Hepatocyte (in vitro differentiated cells): ENCODE data around the gene PEX13. TPM values are rescaled to one million over a fixed set of nuclear protein-coding genes. Genes with fewer than 3 reads are reported as not detected.
A peak's percentile ranks its signal among the peaks of the same experiment; 100 is the strongest.

Experiments used
- DNase-seq: peaks from one replicate; pipeline ENCODE4 v3.0.0-alpha.2; 2016; ENCODE audit warnings: low spot score
- H2AFZ ChIP-seq: fragments of 200-600 bp; sonication (generic); 2 replicates; pipeline ENCODE4 v1.6.0; 2016; ENCODE audit warnings: antibody characterized with exemption, mild to moderate bottlenecking
- H3K27ac ChIP-seq: fragments of 200-600 bp; sonication (generic); 2 replicates; pipeline ENCODE4 v1.5.1; 2016; ENCODE audit warnings: mild to moderate bottlenecking
- H3K27me3 ChIP-seq: fragments of 200-600 bp; sonication (generic); 2 replicates; pipeline ENCODE4 v1.6.1; 2016
- H3K36me3 ChIP-seq: fragments of 200-600 bp; sonication (generic); replicated peaks from 2 replicates; pipeline ENCODE4 v1.5.1; 2016; ENCODE audit warnings: low read depth; ENCODE audit not compliant: insufficient read depth
- H3K4me1 ChIP-seq: fragments of 200-600 bp; sonication (generic); 2 replicates; pipeline ENCODE4 v1.5.1; 2016; ENCODE audit warnings: mild to moderate bottlenecking, moderate library complexity; ENCODE audit not compliant: insufficient read depth
- H3K4me2 ChIP-seq: fragments of 200-600 bp; sonication (generic); 2 replicates; pipeline ENCODE4 v1.6.0; 2016
- H3K4me3 ChIP-seq: fragments of 200-600 bp; sonication (generic); 2 replicates; pipeline ENCODE4 v1.5.1; 2016; ENCODE audit warnings: mild to moderate bottlenecking
- H3K79me2 ChIP-seq: fragments of 200-600 bp; sonication (generic); 2 replicates; pipeline ENCODE4 v1.6.0; 2017; ENCODE audit warnings: mild to moderate bottlenecking
- H3K9me2 ChIP-seq: fragments of 200-600 bp; sonication (generic); replicated peaks from 2 replicates; pipeline ENCODE4 v1.6.0; 2017; ENCODE audit warnings: mild to moderate bottlenecking; ENCODE audit not compliant: insufficient read depth
- H3K9me3 ChIP-seq: fragments of 200-600 bp; sonication (generic); 2 replicates; pipeline ENCODE4 v1.5.1; 2016; ENCODE audit warnings: low read depth, mild to moderate bottlenecking
- H4K20me1 ChIP-seq: fragments of 200-600 bp; sonication (generic); 2 replicates; pipeline ENCODE4 v1.6.0; 2016; ENCODE audit warnings: mild to moderate bottlenecking; ENCODE audit not compliant: insufficient read depth, poor library complexity, severe bottlenecking
- EZH2 ChIP-seq: fragments of 200-600 bp; sonication (generic); IDR thresholded peaks from 2 replicates; pipeline ENCODE4 v1.6.1; 2016; ENCODE audit warnings: antibody characterized with exemption, mild to moderate bottlenecking, borderline replicate concordance
- EZH2phosphoT487 ChIP-seq: fragments of 200-600 bp; sonication (generic); IDR thresholded peaks from one replicate; pipeline ENCODE4 v1.6.1; 2018; ENCODE audit warnings: antibody characterized with exemption, mild to moderate bottlenecking, low read depth, moderate library complexity; ENCODE audit not compliant: unreplicated experiment, severe bottlenecking
- WGBS: methylation state at CpG from one replicate; pipeline ENCODE4 v1.1.6; 2016; ENCODE audit warnings: low lambda C conversion rate; ENCODE audit errors: missing lambda C conversion rate; 5-methylcytosine and 5-hydroxymethylcytosine counted together
- polyA plus RNA-seq: library from polyadenylated mRNA; unstranded; fragments of >200 nt; fragmentation: Nextera tagmentation; extraction: Ambion mirVana; gene quantifications from 2 replicates; pipeline ENCODE4 v1.2.1, GENCODE V29; 2016
- total RNA-seq: library from RNA; depleted of rRNA; stranded (reverse); fragments of >200 nt; gene quantifications from 2 replicates; pipeline ENCODE4 v1.2.3, GENCODE V29; 2014
- TF ChIP-seq, protein P1 (sequence below): fragments of 200-600 bp; sonication (generic); IDR thresholded peaks from 2 replicates; pipeline ENCODE4 v1.5.1; 2016; ENCODE audit warnings: antibody characterized with exemption, mild to moderate bottlenecking; ENCODE audit not compliant: poor library complexity

The PEX13 gene
- total and polyA plus RNA-seq, 2 experiments from 2014 or later: 25.2 to 60.0 TPM

DNA sequence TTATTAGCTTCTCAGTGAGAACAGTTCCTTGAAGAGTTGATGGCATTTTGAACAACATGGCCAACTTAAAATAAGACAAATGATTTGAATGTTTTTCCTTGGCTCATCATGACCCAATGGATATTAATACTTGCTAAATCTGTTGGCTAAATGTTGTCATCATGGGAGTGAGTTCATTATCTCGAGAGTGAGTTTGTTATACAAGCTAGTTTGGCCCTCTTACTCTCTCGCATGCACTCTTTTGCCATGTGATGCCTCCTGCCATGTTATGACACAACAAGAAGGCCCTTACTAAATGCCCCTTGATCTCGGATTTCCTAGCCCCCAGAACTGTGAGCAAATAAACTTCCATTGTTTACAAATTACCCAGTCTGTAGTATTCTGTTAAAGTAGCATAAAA lies 25.3 kb downstream of the PEX13 start:
- no peak overlapping the region for H3K4me2 ChIP-seq
- no peak overlapping the region for H3K4me3 ChIP-seq
- H3K27ac ChIP-seq: no peak overlapping the region
- peaks cover 9% of the 10 kb centered on the region for H3K79me2 ChIP-seq
- no peaks in the 10 kb centered on the region for H3K9me3 ChIP-seq
- no peaks in the 10 kb centered on the region for H4K20me1 ChIP-seq
- no peak overlapping the region for H2AFZ ChIP-seq
- H3K27me3 ChIP-seq: no peaks in the 10 kb centered on the region
- WGBS: 80% methylated on average over 3 of the region's 3 CpGs
- no peak for DNase-seq
- H3K9me2 ChIP-seq: no peaks in the 10 kb centered on the region
- TF ChIP-seq EZH2phosphoT487: no peak
- TF ChIP-seq, protein P1, sequence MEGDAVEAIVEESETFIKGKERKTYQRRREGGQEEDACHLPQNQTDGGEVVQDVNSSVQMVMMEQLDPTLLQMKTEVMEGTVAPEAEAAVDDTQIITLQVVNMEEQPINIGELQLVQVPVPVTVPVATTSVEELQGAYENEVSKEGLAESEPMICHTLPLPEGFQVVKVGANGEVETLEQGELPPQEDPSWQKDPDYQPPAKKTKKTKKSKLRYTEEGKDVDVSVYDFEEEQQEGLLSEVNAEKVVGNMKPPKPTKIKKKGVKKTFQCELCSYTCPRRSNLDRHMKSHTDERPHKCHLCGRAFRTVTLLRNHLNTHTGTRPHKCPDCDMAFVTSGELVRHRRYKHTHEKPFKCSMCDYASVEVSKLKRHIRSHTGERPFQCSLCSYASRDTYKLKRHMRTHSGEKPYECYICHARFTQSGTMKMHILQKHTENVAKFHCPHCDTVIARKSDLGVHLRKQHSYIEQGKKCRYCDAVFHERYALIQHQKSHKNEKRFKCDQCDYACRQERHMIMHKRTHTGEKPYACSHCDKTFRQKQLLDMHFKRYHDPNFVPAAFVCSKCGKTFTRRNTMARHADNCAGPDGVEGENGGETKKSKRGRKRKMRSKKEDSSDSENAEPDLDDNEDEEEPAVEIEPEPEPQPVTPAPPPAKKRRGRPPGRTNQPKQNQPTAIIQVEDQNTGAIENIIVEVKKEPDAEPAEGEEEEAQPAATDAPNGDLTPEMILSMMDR: no peak
- TF ChIP-seq EZH2: no peak
- H3K4me1 ChIP-seq: no peaks in the 10 kb centered on the region
- no peaks in the 10 kb centered on the region for H3K36me3 ChIP-seq

GRCh38 chr2:61044636-61045035 lies 27.1 kb downstream of the PEX13 start:
- Histone ChIP-seq H3K79me2 (peaks cover 9% of the 10 kb centered on the region), H3K27me3 (no peaks in the 10 kb centered on the region), H3K4me3 (no peak overlapping the region), H3K4me1 (no peaks in the 10 kb centered on the region), H2AFZ (no peak overlapping the region), H3K9me3 (no peaks in the 10 kb centered on the region), H3K4me2 (no peak overlapping the region), H3K27ac (no peak overlapping the region), H3K9me2 (no peaks in the 10 kb centered on the region), H4K20me1 (no peaks in the 10 kb centered on the region), H3K36me3 (no peaks in the 10 kb centered on the region)
- WGBS: 96% methylated on average over 4 of the region's 4 CpGs
- DNase-seq: no peak
- TF ChIP-seq EZH2 (no peak), EZH2phosphoT487 (no peak)
- TF ChIP-seq, protein P1: no peak

GRCh38 chr2:61045226-61045625 lies 27.7 kb downstream of the PEX13 start:
- no peak overlapping the region for H2AFZ ChIP-seq
- no peak overlapping the region for H3K4me2 ChIP-seq
- WGBS: 94% methylated on average over 2 of the region's 2 CpGs
- H3K9me2 ChIP-seq: no peaks in the 10 kb centered on the region
- peaks cover 9% of the 10 kb centered on the region for H3K79me2 ChIP-seq
- H3K27ac ChIP-seq: no peak overlapping the region
- no peaks in the 10 kb centered on the region for H3K36me3 ChIP-seq
- no peaks in the 10 kb centered on the region for H4K20me1 ChIP-seq
- TF ChIP-seq EZH2phosphoT487 (no peak), EZH2 (no peak)
- TF ChIP-seq, protein P1: no peak
- H3K27me3 ChIP-seq: no peaks in the 10 kb centered on the region
- no peak overlapping the region for H3K4me3 ChIP-seq
- DNase-seq: no peak
- no peaks in the 10 kb centered on the region for H3K4me1 ChIP-seq
- H3K9me3 ChIP-seq: no peaks in the 10 kb centered on the region

DNA sequence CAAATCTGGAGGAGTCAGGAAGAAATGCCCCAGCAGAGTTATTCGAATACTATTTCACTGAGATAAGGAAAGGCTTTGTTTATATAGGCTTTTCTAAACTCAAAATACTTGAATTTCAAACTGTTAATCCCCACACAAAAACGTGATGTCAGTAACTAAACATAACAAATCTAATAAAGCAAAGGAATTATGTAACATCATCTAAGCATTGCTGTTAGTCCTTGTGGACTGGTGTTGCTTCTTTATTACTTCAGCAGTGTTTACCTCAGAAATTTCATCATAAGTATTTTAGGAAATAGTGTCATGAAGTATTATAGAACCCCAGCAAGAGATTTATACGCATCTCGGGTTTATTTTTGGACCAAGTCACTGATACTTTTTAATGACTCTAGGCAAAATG lies 28.5 kb downstream of the PEX13 start:
- Histone ChIP-seq H2AFZ (no peak overlapping the region), H3K4me1 (no peaks in the 10 kb centered on the region), H3K36me3 (no peaks in the 10 kb centered on the region), H3K27me3 (no peaks in the 10 kb centered on the region), H4K20me1 (no peaks in the 10 kb centered on the region), H3K4me3 (no peak overlapping the region), H3K27ac (peak overlapping the region; percentile 11), H3K9me3 (no peaks in the 10 kb centered on the region), H3K79me2 (peaks cover 9% of the 10 kb centered on the region), H3K9me2 (no peaks in the 10 kb centered on the region), H3K4me2 (no peak overlapping the region)
- WGBS: 69% methylated on average over 4 of the region's 4 CpGs
- TF ChIP-seq, protein P1: no peak
- TF ChIP-seq EZH2phosphoT487 (no peak), EZH2 (no peak)
- DNase-seq: no peak
